HT1080 (cell line): ENCODE data around the gene SLC22A13. TPM values are rescaled to one million over a fixed set of nuclear protein-coding genes. Genes with fewer than 3 reads are reported as not detected.
A peak's percentile ranks its signal among the peaks of the same experiment; 100 is the strongest.
"Not testable (repeated sequence)": the region's sequence is repeated elsewhere in the genome, so short reads cannot be mapped to it uniquely, and the experiment has no call there.

Experiments used
- DNase-seq: peaks from one replicate; pipeline ENCODE4 v3.0.0-alpha.2; 2015; ENCODE audit warnings: low read depth
- total RNA-seq: library from RNA; depleted of rRNA; stranded (reverse); fragments of >200 nt; shearing (Covaris generic); gene quantifications from 2 replicates; pipeline ENCODE4 v1.2.3, GENCODE V29; 2014

The SLC22A13 gene
- total RNA-seq, 1 experiment from 2014 or later = not detected

DNA sequence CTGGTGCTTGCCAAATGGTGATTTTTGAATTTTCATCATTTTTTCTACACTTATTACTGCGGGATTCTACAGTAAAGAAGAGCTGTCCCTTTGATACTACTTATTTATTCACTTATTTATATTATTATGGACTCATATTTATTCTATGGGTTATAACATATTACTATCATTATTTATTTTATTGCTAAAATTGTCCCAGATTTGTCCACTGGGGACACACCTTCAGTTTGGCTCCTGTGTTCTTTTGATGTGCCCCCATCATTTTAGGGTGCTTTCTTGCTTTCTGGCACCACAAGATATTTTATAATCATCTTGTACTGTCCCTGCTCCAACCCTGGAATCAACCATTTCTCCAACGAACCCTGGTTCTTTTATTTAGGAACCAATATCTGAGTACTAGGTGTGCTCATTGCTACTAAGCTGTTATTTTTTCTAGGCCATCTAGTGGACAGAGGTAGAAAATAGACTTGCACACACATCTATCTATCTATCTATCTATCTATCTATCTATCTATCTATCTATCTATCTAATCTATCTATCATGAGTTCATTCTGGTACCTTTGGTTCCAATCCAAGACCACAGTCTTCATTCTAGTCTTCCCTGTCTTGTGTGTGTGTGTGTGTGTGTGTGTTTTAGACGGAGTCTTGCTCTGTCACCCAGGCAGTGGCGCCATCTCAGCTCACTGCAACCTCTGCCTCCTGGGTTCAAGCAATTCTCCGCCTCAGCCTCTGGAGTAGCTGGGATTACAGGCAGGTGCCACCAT is 32.5 kb downstream of the SLC22A13 start:
- peak; percentile 17 for DNase-seq

DNA sequence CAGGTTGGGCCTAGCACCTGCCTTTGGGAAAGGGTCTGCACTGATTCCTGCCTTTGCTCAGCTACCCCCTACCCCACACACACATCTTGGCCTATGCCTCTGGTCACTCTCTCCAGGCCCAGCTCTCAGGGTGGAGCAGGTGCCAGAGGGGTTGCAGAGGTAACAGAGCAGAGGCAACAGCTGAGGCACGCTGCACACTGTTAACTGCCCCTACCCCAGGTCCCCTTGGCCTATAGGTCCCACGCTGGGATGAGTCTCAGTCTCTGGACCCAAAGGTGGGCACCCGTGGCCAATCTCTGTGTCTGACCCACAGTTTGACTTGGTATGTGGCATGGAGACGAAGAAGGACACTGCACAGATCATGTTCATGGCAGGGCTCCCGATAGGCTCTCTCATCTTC is 41.3 kb downstream of the SLC22A13 start:
- DNase-seq = no peak

DNA sequence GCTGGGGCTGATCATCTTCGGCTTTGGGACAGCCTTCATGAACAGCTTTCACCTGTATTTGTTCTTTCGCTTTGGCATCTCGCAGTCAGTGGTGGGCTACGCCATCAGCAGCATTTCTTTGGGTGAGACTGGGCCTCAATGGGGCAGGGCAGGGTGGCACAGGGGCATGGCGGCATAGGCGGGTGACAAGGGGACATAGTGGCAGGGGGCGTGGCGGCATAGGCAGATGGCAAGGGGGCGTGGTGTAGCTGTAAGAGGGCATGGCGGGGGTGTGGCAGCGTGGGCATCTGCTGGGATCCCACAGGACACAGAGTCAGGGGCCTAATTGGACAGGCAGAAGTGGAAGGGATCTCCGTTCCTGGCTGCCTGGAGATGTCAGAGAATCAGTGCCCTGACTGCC is 42.0 kb downstream of the SLC22A13 start:
- DNase-seq = no peak

DNA sequence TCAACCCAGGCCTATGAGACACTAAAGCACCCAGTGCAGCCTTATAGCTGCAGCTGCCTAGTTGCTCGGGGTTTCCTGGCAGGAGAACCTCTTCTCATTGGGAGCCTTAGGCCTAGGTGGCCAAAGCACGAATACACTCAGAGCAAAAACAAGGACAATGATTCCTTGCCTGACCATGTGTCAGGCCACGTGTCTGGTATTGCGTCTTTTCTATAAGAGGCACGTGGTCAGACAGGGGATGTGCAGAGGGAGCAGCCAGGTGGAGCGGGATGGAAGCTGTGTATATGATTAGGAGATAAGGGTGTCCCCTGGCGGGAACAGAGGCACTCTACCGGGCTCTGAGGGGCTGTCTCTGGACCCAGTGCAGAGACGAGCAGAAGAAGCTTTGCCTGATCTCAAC is 42.8 kb downstream of the SLC22A13 start:
- DNase-seq = no peak

DNA sequence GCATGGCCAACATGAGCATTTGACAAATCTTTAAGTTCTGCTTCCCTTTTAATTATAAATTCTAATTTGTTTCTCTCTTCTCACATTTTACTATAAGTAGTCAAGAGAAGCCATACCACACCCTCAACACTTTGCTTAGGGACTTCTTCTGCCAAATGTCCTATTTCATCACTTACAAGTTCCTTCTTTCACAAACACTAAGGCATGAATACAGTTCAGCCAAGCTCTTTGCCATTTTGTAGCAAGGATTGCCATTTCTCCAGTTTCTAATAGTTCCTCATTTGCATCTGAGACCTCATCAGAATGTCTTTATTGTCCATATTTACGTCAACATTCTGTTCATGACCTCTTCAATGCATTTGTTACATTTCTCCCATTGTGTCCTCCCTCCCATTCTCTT is 45.9 kb downstream of the SLC22A13 start:
- no peak for DNase-seq

DNA sequence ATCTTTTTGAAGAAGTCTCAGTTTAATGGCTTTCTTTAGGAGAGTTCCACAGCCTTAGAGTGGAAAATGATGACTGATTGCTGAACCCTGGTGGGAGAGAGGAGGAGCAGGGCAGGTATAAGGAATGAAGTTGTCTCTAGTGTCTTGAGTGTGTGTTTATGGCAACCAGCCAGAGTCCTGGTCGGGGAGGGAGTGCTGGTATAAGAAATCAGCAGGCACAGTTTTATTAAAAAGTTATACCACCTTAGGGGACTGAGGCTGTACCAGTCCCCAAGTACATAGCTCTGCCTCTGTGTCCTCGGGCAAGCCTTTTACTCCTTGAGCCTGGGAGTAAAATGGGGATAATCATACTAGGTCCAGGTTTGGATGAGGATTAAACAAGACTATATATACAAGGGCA is 46.3 kb downstream of the SLC22A13 start:
- no peak for DNase-seq

DNA sequence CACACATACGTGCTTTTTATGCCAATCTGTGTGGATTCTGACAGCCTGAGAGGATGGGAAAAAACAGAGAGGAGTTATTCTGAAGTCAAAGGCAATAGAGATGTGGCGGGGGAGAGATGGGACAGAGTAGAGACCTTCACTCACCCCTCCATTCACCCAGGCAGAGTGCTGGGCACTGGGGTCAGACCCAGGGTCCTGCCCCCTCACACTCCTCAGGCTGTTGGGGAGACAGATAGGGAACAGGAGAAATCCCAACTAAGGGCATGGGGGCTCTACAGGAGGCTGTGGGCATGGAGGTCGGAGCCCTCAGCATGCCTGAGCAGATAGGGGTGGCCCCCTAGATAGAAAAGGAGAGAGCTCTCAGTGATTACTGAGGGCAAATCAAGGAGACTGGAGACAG is 46.7 kb downstream of the SLC22A13 start:
- DNase-seq = no peak

DNA sequence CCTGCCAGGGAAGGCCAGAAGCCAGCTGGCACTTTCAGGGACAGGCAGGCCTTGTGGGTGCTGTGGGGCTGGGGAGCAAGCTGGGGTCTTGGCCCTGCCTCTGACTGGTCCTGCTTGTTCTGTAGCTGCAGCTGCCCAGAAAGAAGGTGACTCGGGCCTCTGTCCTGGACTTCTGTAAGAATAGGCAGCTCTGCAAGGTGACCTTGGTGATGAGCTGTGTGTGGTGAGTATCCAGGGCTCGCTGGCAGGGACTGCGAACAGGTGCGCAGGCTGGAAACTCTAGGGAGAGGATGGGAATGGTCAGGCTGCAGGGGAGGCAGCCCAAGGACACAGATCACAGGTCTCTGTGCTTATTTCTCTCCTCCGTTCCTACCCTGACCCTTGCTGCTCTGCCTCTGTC is 47.7 kb downstream of the SLC22A13 start:
- no peak for DNase-seq

DNA sequence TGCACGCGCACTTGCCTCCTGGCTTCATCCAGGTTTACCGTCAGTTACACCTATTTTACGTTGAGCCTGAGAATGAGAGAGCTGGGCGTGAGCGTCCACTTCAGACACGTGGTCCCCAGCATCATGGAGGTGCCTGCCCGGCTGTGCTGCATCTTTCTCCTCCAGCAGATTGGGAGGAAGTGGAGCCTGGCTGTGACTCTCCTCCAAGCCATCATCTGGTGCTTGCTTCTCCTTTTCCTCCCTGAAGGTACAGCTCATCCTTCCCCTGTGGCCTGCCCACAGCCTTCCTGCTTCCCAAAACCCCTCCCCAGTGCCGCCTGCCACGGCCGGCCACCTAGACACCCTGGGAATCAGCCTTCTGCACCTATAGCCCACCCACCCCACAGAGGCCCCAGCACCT is 48.1 kb downstream of the SLC22A13 start:
- no peak for DNase-seq

DNA sequence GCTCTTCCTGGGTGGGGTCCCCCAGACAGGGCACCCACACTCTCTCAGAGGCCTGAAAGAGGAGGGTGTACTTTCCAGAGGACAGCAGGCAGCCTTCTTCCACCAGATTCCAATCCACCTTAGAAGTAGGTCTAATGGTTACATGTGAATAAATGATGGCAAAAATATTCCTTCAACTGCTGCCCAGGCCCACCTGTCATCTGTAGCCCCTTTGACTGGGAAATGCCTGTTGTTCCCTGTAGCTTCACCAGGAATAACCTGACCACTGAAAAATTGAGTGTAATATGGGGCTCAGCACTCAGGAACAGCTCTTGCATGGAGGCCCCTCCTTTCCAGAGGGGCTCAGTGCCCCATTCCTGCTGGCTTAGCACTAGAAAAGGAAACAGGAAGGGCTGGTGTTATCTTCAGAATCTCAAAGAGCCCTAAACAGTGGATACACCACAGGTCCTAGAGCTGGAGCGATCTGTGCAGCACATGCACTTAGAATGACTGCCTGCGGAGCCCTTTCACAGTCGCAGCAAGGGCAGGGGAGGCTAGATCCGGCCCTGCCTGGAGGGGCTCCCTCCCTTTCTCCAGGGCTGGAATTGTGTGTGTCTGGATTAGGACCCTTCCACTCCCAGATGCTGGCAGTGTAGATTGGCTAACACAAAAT is 48.6 kb downstream of the SLC22A13 start:
- no peak for DNase-seq

DNA sequence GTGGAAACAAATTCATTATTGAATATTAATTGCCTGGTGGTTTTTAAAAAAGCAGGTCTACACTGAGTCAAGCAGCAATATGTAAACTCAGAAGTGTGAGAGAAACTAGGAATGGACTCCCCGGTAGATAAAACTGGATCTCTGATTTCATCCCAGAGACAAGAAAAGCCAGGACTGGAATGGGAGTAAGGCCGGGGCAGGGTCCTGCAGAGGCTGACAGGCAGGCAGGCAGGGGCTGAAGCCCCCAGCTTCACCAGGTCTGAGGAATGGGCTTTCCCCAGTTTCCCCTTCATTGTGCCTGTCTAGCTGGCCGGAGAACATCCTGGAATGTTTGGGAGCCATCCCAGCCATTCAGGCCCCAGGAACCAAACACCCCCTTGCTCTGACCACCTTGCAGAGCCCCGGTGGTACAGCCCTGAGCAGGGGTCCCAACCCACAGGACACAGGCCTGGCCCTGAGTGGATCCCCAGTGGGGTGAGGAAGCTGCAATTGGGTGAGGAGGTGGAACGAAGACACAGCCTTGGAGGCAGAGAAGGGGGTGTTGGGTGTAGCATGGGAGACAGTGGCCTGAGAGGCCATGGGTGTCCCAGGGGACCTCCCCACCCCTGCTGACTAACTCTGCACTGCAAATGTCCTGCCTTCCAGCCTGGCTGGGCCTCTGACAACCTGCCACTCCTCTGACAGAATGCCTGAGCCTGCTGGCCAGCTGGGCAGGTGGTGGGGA is 49.3 kb downstream of the SLC22A13 start:
- no peak for DNase-seq

DNA sequence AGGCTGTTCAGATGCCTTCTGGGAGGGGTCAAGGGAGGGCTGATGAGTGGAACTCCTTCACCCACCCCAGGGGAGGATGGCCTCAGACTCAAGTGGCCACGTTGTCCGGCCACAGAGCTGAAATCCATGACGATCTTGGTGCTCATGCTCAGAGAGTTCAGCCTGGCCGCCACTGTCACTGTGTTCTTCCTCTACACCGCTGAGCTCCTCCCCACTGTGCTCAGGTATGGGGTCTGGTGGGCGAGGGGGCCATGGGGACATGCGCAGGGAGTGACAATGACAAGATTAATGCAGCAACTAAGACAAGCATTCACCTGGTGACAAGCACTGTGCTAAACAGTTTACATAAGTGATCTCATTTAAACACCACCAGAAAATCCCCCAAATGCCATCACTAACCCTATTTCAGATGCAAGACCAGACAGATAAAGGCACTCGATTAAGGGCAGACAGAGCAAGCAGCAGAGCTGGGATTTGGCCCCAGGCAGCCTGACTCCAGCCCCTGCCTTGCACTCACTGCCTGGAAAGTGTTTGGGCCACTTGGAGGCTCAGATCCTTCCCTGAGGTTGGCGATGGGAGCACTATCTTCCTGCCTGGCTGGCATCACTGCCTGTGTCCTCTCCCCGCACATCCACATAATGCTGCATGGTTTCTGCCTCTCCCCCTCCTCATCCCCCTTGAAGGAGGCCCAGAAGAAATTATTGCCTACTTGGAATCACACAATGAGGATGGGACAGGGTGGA is 50.0 kb downstream of the SLC22A13 start:
- DNase-seq = no peak

DNA sequence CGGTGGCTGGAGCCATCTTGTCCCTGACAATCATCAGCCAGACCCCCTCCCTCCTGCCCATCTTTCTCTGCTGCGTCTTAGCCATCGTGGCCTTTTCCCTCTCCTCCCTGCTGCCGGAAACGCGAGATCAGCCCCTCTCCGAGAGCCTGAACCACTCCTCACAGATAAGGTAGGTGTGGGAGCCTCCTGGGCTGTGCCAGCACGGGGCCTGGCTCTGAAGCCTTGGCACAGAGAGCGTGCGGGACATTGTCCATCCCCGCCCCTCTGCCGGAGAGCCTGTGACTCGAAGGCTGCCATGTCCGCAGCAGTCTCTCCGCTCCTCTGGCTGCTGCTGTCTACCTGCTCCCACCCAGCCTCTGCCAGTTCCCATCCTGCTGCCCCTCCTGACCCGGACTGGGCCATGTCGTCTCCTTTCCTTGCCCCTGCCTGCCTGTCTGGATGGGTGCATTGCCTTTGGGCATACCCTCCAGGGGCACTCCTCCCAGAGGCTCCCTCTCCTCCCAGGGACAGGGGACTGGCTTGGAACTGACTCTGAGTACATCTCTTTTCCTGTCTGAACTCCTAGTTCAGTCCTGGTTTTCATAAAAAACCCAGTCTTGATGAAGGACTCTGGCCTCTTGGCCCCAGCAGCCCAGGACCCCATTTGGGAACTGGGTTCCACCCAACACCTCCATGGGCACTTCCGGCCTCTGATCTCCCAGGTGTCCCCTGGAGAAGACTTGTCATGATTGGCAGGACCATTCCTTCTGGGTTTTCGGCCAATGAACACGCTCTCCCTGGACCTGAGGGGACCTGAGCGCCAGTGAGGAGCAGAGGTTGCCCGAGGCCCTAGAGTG is 51.0 kb downstream of the SLC22A13 start:
- no peak for DNase-seq

DNA sequence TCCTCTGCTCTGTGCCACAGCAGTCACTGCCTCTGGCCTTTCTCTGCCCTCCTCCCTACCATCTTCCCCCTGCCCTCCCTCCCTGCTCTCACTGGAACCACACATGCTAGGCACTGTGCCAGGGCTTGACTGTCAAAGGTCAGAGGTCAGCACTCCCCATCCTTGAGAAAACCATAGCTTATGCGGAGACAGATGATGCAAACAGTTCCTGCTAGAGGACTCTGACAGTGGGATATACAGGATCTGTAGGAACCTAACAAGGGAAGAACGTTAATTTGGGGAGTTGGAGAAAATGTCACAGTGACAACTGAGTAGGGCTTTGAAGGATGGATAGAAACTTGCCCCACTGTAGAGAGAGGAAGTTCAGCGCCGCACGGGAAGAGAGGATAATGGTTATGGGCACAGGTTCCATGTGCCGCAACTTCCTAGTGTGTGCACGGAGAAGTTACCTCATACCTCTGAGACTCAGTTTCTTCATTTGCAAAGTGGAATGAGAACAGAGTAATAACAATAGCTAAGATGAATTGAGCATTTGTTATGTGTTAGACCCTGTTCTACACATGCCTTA is 51.7 kb downstream of the SLC22A13 start:
- DNase-seq = peak; percentile 21

DNA sequence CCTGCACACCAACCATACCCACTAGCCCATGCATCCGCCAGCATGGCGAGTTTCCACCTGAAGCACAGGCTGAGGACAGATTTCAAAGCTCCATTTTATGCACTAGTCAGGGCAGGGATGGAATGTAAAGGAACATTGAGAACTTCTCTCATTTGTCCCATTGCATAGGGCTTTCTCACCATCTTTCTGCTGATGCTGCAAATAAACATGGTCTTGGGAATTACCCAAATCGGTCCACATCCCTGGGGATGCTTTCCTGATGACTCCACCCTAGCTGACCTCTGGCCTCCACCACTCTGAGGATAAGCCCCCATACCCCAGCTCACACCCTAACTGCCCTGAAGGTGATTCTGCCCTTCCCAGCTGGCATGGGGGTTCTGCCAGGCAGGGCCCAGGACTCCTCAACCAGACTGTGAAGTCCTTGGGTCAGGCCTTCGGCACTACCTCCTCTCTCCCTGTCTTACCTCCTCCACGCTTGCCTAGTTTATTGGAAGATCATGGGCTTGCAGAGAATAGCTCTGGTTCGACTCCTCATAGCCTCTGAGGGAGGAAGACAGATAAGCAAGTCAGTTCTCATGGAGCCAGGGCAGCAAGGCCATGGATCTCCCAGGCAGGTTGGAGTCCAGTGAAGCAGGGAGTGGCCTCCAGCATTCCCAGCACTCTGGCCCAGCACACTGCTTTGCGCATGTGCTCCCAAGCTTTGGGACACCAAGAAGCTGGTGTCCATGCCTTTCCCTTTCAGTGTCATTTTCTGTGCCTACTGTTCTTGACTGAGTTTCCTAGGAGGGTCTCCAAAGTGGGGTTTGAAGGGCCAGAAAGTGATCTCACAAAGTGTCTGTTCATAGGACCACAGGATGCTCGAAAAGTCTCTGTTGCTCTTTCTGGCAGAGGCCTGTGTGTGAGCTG is 53.4 kb downstream of the SLC22A13 start:
- no peak for DNase-seq

DNA sequence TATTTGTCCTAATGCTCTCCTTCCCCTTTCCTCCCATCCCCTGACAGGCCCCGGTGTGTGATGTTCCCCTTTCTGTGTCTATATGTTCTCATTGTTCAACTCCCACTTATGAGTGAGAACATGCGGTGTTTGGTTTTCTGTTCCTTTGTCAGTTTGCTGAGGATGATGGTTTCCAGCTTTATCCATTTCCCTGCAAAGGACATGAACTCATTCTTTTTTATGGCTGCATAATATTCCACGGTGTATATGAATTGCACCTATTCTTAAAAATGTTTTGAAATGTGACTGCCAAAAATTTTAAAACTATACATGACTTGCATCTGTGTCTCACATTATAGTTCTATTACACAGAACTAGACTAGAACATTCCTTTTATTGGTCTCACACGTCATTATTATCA is 55.0 kb downstream of the SLC22A13 start:
- not testable (repeated sequence) for DNase-seq

DNA sequence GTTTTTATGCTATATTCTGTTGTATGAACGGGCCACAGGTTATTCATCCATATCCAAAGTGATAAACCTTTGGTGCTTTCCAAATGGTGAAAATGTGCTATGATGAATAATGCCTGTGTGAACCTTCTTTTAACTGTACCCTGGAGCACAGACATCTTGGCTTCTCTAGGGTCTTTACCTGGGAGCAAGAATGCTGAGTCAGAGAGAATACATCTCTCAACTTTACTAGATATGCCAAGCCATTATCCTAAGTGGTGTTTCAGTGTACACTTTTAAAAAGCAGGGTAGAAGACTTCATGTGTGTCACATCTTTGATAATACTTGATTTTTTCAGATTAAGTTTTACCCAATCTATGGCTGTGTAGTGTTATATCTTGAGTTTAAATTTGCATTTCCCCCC is 57.4 kb downstream of the SLC22A13 start:
- DNase-seq = no peak

DNA sequence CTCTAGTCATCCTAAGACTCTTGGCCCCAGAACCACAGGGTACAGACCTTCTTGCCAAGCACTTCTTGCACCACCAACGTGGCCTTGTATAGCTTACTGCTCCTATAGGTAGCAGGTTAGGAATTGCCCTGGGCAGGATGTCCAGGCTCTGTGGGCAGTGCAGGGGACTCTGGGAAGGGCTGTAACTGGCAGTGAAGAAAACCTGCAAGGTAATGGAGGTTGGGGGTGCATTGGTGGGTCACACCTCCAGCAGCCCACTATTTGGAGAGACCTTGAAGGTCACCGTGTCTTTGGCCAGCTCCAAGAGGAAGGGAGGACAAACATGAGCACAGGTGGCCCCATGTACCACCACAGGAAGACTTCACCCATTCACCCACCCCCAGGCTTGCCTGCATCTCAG is 59.6 kb downstream of the SLC22A13 start:
- DNase-seq = no peak

DNA sequence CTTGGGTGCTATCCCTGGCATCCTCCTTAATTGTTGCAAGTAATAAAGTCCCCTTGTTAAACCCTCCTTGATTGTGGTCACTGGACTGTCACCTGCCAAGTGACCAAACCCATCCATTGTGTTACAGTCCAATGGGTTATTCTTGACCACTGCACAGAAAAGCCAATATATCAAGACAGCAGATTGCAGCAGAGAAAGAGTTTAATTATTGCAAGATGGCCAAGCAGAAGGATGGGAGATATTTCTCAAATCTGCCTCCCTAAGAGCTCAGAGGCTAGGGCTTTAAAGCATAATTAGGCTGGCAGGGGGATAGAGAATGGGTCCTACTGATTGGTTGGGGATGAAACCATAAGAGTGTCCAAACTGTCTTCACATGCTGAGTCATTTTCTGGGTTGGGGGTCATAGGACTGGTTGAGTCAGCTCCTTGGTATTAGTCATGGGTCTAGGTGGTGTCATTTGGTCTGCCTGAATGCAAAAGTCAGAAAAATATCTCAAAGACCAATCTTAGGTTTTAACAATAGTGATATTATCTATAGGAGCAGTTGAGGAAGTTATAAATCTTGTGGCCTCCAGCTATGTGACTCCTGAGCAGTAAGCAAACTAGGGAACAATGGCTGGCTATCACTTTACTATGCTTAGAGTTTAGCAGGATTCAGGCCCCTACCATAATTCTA is 61.9 kb downstream of the SLC22A13 start:
- DNase-seq = peak; percentile 97
